ENCODE data around the gene PUS7L. TPM values are rescaled to one million over a fixed set of nuclear protein-coding genes. Genes with fewer than 3 reads are reported as not detected.
"Not testable (repeated sequence)": the region's sequence is repeated elsewhere in the genome, so short reads cannot be mapped to it uniquely, and the experiment has no call there.

PUS7L gene
- total RNA-seq, 2 donors from 2014 or later = 22.2 to 32.7 TPM

GRCh38 chr12:43736927-43737440 lies 21.6 kb downstream of the PUS7L start:
- DNase-seq (ENCODE audit: low spot score) (no peak), ATAC-seq (no peak)
- Mint-ChIP-seq H3K4me1 (ENCODE audit: low read depth in 2 of 2) (no peaks in the 10 kb centered on the region), H3K9me3 (no peaks in the 10 kb centered on the region), H3K27ac (no peak overlapping the region), H3K36me3 (peaks cover 14% of the 10 kb centered on the region), H3K4me3 (no peak overlapping the region), H3K27me3 (no peaks in the 10 kb centered on the region)

- no peak for DNase-seq (ENCODE audit: low spot score)
- H3K27me3 Mint-ChIP-seq = no peaks in the 10 kb centered on the region
- no peaks in the 10 kb centered on the region for H3K9me3 Mint-ChIP-seq
- no peak overlapping the region for H3K27ac Mint-ChIP-seq
- peaks cover 7% of the 10 kb centered on the region for H3K36me3 Mint-ChIP-seq
- H3K4me3 Mint-ChIP-seq = no peak overlapping the region
- no peaks in the 10 kb centered on the region for H3K4me1 Mint-ChIP-seq (ENCODE audit: low read depth in 2 of 2)
- ATAC-seq = no peak
Observed at GRCh38 chr12:43733687-43734086, 24.9 kb downstream of the PUS7L start.

GRCh38 chr12:43730283-43730682 lies 28.3 kb downstream of the PUS7L start:
- H3K27ac Mint-ChIP-seq = no peak overlapping the region
- H3K36me3 Mint-ChIP-seq = no peaks in the 10 kb centered on the region
- no peaks in the 10 kb centered on the region for H3K4me1 Mint-ChIP-seq (ENCODE audit: low read depth in 2 of 2)
- no peaks in the 10 kb centered on the region for H3K9me3 Mint-ChIP-seq
- ATAC-seq = no peak
- DNase-seq (ENCODE audit: low spot score) = no peak
- H3K27me3 Mint-ChIP-seq = no peaks in the 10 kb centered on the region
- H3K4me3 Mint-ChIP-seq = no peak overlapping the region

GRCh38 chr12:43728698-43729097 lies 29.9 kb downstream of the PUS7L start:
- ATAC-seq = no peak
- Mint-ChIP-seq H3K36me3 (no peaks in the 10 kb centered on the region), H3K27me3 (no peaks in the 10 kb centered on the region), H3K9me3 (no peaks in the 10 kb centered on the region), H3K4me3 (no peak overlapping the region), H3K4me1 (ENCODE audit: low read depth in 2 of 2) (no peaks in the 10 kb centered on the region), H3K27ac (no peak overlapping the region)
- DNase-seq (ENCODE audit: low spot score) = no peak

- Mint-ChIP-seq H3K4me1 (ENCODE audit: low read depth in 2 of 2) (no peaks in the 10 kb centered on the region), H3K36me3 (no peaks in the 10 kb centered on the region), H3K27me3 (no peaks in the 10 kb centered on the region), H3K9me3 (no peaks in the 10 kb centered on the region), H3K4me3 (no peak overlapping the region), H3K27ac (no peak overlapping the region)
- no peak for ATAC-seq
- DNase-seq (ENCODE audit: low spot score) = no peak
Observed at GRCh38 chr12:43728117-43728516, 30.5 kb downstream of the PUS7L start.

- Mint-ChIP-seq H3K4me3 (no peak overlapping the region), H3K36me3 (no peaks in the 10 kb centered on the region), H3K27ac (no peak overlapping the region), H3K27me3 (no peaks in the 10 kb centered on the region), H3K9me3 (no peaks in the 10 kb centered on the region), H3K4me1 (ENCODE audit: low read depth in 2 of 2) (no peaks in the 10 kb centered on the region)
- no peak for ATAC-seq
- no peak for DNase-seq (ENCODE audit: low spot score)
Observed at GRCh38 chr12:43723134-43723533, 35.5 kb downstream of the PUS7L start.

GRCh38 chr12:43722621-43723020 lies 36.0 kb downstream of the PUS7L start:
- H3K4me1 Mint-ChIP-seq (ENCODE audit: low read depth in 2 of 2) = no peaks in the 10 kb centered on the region
- H3K27me3 Mint-ChIP-seq = no peaks in the 10 kb centered on the region
- H3K27ac Mint-ChIP-seq = no peak overlapping the region
- ATAC-seq (no peak), DNase-seq (ENCODE audit: low spot score) (no peak)
- no peaks in the 10 kb centered on the region for H3K9me3 Mint-ChIP-seq
- no peaks in the 10 kb centered on the region for H3K36me3 Mint-ChIP-seq
- H3K4me3 Mint-ChIP-seq = no peak overlapping the region

- ATAC-seq = no peak
- Mint-ChIP-seq H3K4me1 (ENCODE audit: low read depth in 2 of 2) (no peaks in the 10 kb centered on the region), H3K27me3 (peaks cover 18 to 53% of the 10 kb centered on the region in 2 donors), H3K36me3 (peaks cover 26% of the 10 kb centered on the region), H3K27ac (no peak overlapping the region), H3K9me3 (peaks cover 9% of the 10 kb centered on the region), H3K4me3 (no peak overlapping the region)
- no peak for DNase-seq (ENCODE audit: low spot score)
Observed at GRCh38 chr12:43711348-43711747, 47.2 kb downstream of the PUS7L start.

GRCh38 chr12:43703772-43704171 lies 54.8 kb downstream of the PUS7L start:
- Mint-ChIP-seq H3K27me3 (peaks cover 2 to 24% of the 10 kb centered on the region in 2 donors), H3K36me3 (peaks cover 19% of the 10 kb centered on the region)
- H3K4me1 Mint-ChIP-seq (ENCODE audit: low read depth in 2 of 2); H3K27ac Mint-ChIP-seq; ATAC-seq; H3K9me3 Mint-ChIP-seq; DNase-seq (ENCODE audit: low spot score); H3K4me3 Mint-ChIP-seq: not testable (repeated sequence)

GRCh38 chr12:43701194-43701593 lies 57.4 kb downstream of the PUS7L start:
- not testable (repeated sequence) for H3K4me3 Mint-ChIP-seq; H3K36me3 Mint-ChIP-seq; DNase-seq (ENCODE audit: low spot score); H3K27ac Mint-ChIP-seq; ATAC-seq; H3K9me3 Mint-ChIP-seq; H3K4me1 Mint-ChIP-seq (ENCODE audit: low read depth in 2 of 2)
- peaks cover 10 to 15% of the 10 kb centered on the region in 2 donors for H3K27me3 Mint-ChIP-seq

- peaks cover 2 to 5% of the 10 kb centered on the region in 2 donors for H3K4me1 Mint-ChIP-seq (ENCODE audit: low read depth in 2 of 2)
- ATAC-seq (no peak), DNase-seq (ENCODE audit: low spot score) (no peak)
- peaks cover 16 to 22% of the 10 kb centered on the region in 2 donors for H3K27me3 Mint-ChIP-seq
- H3K27ac Mint-ChIP-seq = no peak overlapping the region
- H3K36me3 Mint-ChIP-seq = no peaks in the 10 kb centered on the region
- H3K9me3 Mint-ChIP-seq = no peaks in the 10 kb centered on the region
- no peak overlapping the region for H3K4me3 Mint-ChIP-seq
Observed at GRCh38 chr12:43696154-43696553, 62.4 kb downstream of the PUS7L start.

- DNase-seq (ENCODE audit: low spot score) = no peak
- Mint-ChIP-seq H3K4me3 (no peak overlapping the region), H3K27me3 (peaks cover 16 to 22% of the 10 kb centered on the region in 2 donors), H3K36me3 (no peaks in the 10 kb centered on the region), H3K27ac (no peak overlapping the region), H3K9me3 (no peaks in the 10 kb centered on the region), H3K4me1 (ENCODE audit: low read depth in 2 of 2) (peaks cover 2 to 5% of the 10 kb centered on the region in 2 donors)
- ATAC-seq = no peak
Observed at GRCh38 chr12:43694879-43695278, 63.7 kb downstream of the PUS7L start.

GRCh38 chr12:43692064-43692463 lies 66.5 kb downstream of the PUS7L start:
- Mint-ChIP-seq H3K4me3 (no peak overlapping the region), H3K27ac (no peak overlapping the region), H3K4me1 (ENCODE audit: low read depth in 2 of 2) (peaks cover 2 to 5% of the 10 kb centered on the region in 2 donors), H3K9me3 (no peaks in the 10 kb centered on the region), H3K36me3 (no peaks in the 10 kb centered on the region), H3K27me3 (peaks cover 13 to 22% of the 10 kb centered on the region in 2 donors)
- DNase-seq (ENCODE audit: low spot score) = no peak
- ATAC-seq = no peak

GRCh38 chr12:43685491-43685890 lies 73.1 kb downstream of the PUS7L start:
- H3K27me3 Mint-ChIP-seq = peaks cover 5 to 33% of the 10 kb centered on the region in 2 donors
- ATAC-seq; H3K27ac Mint-ChIP-seq; H3K4me3 Mint-ChIP-seq; H3K4me1 Mint-ChIP-seq (ENCODE audit: low read depth in 2 of 2); H3K36me3 Mint-ChIP-seq; DNase-seq (ENCODE audit: low spot score); H3K9me3 Mint-ChIP-seq: not testable (repeated sequence)

GRCh38 chr12:43676183-43676813 lies 82.3 kb downstream of the PUS7L start:
- peak in 1 of 2 donors; percentile 53 for ATAC-seq
- peaks cover 2 to 11% of the 10 kb centered on the region in 2 donors for H3K27me3 Mint-ChIP-seq
- no peaks in the 10 kb centered on the region for H3K4me1 Mint-ChIP-seq (ENCODE audit: low read depth in 2 of 2)

More at GRCh38 chr12:43676183-43676813, 82.3 kb downstream of the PUS7L start:
- Mint-ChIP-seq H3K27ac (no peak overlapping the region), H3K36me3 (no peaks in the 10 kb centered on the region), H3K4me3 (no peak overlapping the region), H3K9me3 (no peaks in the 10 kb centered on the region)
- DNase-seq (ENCODE audit: low spot score) = no peak
